IPS-18c (cell line): ENCODE measurements around the gene CR1.
"Not testable (repeated sequence)": the region's sequence is repeated elsewhere in the genome, so short reads cannot be mapped to it uniquely, and the experiment has no call there.

Experiments
- H3K4me3 ChIP-seq: 2 replicates; pipeline ENCODE4 v1.7.0; 2013; ENCODE audit warnings: low read depth, mild to moderate bottlenecking, low read length, moderate library complexity; ENCODE audit not compliant: insufficient read depth
- H3K9me3 ChIP-seq: one replicate; pipeline ENCODE4 v1.6.1; 2013; ENCODE audit warnings: mild to moderate bottlenecking, low read length, moderate library complexity; ENCODE audit not compliant: control insufficient read depth, insufficient read depth

CR1 gene

DNA sequence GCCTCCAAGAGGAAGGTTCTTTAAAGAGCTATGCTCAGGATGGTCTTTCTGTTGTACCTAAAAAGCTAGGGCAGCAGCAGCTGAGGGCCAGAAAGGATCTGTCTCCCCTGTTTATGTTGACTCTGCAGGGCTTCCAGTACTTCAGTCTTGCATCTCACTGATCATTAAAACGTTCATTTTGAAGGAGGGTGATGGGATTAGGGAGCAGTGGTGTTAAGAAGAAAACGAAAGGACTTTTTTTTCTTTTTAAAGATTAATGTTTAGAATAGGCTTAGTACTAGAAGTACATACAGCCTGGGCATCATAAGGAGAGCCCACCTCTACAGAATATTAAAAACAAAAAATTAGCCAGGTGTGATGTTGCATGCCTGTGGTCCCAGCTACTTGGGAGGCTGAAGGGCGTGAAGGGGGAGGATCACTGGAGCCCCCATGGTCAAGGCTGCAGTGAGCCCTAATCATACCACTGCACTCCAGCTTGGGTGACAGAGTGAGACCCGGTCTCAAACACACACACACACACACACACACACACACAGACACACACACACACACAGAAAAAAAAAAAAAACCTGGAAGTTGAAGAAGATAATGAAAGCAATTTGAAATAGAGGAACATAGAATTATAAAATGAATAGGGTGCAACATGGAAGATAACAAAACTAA lies 151.8 kb downstream of the CR1 start:
- Histone ChIP-seq H3K9me3 (no peaks in the 10 kb centered on the region), H3K4me3 (no peak overlapping the region)

DNA sequence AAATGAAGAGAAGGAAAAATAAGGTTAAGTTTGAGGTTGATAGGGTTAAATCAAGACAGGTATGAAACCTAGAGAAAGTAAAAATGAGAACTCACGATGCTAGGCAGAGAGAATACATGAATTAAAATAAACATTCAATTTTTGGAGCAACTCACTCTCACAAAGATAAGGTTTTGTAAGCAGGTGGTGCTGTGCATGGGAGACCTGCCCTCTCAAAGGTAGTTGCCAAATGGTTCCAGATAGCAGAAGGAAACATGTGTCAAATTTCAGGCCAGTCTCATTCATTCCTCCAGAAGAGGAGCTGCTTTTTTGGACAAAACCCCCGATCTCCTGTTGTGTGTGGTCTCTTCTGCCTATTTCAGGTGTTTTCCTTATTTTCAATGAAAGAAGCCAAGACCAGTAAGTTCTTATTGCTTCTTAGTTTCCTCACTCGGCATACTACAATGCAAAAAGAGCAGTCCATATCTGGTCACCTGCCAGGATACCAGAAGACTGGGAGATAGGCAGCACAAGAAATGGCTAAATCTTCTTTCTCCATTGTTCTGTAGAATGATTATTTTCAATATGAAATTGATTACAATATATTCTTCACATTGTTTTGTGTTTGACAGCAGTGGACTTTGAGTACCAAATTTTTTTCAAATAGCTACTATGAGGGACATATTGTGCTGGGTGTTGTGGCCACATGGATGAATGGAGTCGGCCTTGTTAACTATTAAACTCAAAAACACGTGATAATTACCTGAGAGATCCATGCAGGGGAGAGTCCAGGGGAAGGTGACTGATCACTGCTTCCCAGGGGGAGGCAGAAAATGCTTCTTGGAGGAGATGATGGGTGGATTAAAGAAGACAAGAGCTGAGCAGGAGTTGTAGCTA lies 152.6 kb downstream of the CR1 start:
- Histone ChIP-seq H3K9me3 (no peaks in the 10 kb centered on the region), H3K4me3 (no peak overlapping the region)

DNA sequence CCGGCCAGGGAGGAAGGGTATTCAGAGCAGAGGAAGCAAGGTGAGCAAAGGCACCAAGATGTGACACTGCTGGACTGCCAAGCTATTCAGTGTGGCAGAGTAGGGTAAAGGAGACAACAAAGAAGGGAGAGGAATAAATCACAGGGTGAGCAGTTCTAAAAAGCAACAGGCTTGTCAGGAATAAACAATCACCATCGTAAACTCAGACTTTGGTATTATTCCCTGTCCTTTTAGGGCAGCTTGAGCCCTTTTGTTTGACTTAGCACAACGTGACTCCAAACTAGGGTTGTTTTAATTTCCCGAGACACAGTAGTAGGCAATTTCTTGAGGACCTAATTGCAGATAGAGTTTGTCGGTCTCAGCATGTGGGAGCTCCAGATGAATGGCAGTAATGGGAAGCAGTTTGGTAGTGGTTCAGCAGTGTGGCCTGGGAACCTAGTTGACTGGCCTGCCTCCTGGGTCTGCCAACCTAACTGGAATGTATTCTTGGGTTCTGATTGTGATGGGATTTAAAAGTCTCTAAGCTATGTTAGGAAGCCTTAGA lies 153.3 kb downstream of the CR1 start:
- no peak overlapping the region for H3K4me3 ChIP-seq
- H3K9me3 ChIP-seq, result no peaks in the 10 kb centered on the region

DNA sequence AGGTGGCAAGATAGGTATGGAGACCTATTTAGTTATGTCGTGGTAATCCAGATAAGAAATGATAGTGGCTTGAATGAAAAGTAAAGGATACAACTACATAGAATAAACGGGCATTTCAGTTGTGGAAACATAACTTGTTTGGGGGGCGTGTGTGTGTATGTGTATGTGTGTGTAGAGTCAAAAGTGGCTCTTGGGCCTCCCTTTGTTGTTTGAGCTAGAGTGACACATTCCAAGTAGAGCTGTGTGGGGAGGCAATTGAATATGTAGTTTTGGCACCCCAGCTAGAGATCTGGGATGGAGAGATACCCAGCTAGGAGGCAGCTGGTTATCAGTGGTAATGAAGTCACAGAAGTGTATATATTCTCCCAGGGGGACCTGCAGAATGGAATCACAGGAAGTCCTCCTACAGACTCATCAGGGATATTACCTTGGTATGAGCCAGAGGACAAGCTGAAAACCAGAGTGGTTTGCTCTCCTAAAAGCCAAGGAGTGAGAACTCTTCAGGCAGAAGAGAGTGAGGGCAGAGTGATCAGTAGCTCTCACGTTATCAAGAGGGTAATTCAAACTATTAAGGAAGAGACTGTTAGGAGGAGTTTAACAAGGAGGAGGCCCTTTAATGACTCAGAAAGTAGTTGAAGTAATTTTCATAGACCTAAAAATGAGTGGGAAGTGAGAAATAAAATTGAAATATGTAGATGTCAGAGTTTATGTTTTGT lies 154.1 kb downstream of the CR1 start:
- Histone ChIP-seq H3K9me3 (no peaks in the 10 kb centered on the region), H3K4me3 (no peak overlapping the region)

DNA sequence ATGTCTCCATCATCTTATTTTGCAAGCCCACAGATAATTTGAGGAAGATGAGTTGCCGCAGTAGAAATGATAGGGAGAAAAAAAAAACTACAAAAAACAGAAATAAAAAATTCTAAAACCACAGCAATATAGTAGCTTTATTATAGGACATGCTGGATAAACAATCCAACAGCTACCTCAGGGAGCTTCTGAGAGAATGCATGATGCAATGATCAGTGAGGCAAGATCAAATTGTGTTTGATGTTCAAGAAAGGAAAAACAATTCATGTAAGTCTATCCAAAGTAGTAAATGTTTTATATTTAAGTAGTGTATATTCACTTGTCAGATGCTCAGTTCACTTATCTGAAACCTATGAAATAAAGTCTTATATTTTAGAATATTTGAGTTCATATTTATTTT lies 155.6 kb downstream of the CR1 start:
- no peak overlapping the region for H3K4me3 ChIP-seq
- no peaks in the 10 kb centered on the region for H3K9me3 ChIP-seq

DNA sequence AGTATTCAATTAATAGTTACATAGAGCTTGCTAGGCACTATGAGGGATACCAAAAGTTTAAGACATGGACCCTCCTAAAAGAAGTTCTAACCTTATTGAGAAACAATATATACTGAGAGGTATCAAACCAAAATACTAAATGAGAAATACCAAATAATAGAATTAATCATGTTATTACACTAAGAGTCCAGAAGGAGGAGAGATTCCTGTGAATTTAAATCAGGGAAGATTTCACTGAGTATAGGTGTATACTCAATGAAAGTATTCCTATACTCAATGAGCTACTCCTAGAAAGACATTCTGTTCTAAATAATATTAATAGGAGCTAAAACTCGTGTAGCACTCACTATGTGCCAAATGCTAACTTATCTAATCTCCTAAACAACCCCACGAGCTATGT lies 158.4 kb downstream of the CR1 start:
- H3K9me3 ChIP-seq, result peaks cover 2% of the 10 kb centered on the region

DNA sequence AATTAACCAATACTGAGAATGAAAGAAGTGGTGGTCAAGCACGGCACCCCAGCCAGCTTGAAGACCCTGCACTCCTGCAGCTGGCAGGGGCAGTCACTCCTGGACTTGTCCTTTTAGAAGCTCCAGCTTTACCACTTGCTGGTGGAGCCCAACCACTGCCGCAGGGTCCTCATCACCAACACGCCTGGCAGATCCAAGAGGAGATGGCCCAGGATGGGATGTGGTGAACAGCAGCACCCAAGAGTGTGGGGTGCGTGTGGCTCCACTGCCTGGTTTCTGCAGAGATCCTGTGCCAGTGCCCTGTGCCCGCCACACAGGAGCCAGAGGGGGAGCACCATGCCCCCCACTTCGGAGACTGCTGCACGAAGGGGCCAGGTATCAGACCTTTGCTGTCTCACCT lies 162.5 kb downstream of the CR1 start:
- Histone ChIP-seq H3K9me3 (peaks cover 4% of the 10 kb centered on the region), H3K4me3 (no peak overlapping the region)

More for the DNA sequence above, 158.4 kb downstream of the CR1 start:
- no peak overlapping the region for H3K4me3 ChIP-seq

DNA sequence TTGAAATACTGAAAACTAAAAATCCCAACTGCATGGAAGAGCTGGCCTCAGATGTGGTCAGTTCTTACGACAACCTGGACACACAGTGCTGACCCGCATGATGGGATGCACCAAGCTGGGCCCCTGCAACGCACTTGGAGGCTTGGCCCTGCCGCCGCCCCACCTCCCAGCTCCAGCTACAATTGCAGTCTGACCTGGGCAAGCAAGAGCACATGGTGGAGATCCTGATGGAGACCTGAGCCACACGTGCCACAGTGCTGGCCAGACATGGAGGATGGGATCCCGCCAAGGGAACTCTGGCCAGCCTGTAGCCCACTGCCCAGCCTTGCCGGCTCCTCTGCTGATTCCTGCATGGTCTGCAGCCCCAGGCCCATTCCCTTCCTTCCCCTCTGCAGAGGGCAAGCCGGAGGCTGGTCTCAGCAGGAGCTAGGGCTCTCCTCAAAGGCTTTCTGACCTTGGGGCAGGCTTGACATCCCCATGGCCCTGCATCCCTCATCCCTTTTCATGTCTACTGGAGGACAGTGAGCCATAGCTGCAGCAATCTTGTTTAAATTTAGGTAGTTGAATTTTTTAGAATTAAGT lies 163.0 kb downstream of the CR1 start:
- Histone ChIP-seq H3K4me3 (no peak overlapping the region), H3K9me3 (peaks cover 8% of the 10 kb centered on the region)

DNA sequence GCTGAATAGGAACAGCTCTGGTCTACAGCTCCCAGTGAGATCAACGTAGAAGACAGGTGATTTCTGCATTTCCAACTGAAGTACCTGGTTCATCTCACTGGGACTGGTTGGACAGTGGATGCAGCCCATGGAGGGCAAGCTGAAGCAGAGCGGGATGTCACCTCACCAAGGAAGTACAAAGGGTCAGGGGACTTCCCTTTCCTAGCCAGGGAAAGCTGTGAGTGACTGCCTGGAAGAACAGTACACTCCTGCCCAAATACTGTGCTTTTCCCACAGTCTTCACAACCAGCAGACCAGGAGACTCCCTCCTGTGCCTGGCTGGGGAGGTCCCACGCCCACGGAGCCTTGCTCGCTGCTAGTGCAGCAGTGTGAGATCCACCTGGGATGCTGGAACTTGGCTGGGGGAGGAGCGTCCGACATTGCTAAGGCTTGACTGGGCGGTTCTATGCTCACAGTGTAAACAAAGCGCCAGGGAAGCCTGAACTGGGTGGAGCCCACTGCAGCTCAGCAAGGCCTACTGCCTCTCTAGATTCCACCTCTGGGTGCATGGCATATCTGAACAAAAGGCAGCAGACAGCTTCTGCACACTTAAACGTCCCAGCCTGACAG lies 163.7 kb downstream of the CR1 start:
- Histone ChIP-seq H3K9me3 (peaks cover 8% of the 10 kb centered on the region), H3K4me3 (no peak overlapping the region)

DNA sequence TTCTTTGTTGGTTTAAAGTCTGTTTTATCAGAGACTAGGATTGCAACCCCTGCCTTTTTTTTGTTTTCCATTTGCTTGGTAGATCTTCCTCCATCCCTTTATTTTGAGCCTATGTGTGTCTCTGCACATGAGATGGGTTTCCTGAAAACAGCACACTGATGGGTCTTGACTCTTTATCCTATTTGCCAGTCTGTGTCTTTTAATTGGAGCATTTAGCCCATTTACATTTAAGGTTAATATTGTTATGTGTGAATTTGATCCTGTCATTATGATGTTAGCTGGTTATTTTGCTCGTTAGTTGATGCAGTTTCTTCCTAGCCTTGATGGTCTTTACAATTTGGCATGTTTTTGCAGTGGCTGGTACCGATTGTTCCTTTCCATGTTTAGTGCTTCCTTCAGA lies 165.5 kb downstream of the CR1 start:
- H3K9me3 ChIP-seq, H3K4me3 ChIP-seq: not testable (repeated sequence)

DNA sequence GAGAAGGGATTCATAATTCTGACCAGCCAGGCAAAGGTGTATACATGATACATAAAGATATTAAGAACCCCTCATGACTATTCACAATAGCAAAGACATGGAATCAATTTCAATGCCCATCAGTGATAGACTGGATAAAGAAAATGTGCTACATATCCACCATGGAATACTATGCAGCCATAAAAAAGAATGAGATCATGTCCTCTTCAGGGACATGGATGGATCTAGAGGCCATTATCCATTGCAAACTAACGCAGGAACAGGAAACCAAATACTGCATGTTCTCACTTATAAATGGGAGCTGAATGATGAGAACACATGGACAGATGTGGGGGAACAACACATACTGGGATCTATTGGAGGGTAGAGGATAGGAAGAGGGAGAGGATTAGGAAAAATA lies 170.4 kb downstream of the CR1 start:
- Histone ChIP-seq H3K4me3 (no peak overlapping the region), H3K9me3 (peaks cover 6% of the 10 kb centered on the region)

DNA sequence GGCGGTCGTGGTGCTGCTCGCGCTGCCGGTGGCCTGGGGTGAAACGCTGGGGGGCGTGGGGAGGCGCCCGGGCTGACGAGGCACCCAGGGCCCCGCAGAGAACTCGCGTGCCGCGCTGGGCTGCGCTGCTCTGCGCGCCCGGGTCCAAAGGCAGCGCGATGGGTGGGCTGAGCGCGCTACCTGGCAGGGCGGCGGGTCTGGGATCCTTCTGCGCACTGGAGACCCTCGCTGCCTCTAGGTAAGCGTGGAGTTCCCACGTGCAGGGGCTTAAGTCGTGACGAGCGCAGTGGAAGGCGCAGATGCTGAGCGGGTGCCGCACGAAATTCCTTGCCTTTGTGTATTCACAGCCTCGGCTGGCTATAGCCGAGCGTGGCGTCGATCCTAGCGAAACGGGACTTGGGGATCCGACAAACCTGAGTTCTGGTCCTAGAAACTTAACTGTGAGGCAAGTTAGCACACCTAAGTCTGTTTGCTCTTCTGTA lies 173.6 kb downstream of the CR1 start:
- no peaks in the 10 kb centered on the region for H3K9me3 ChIP-seq
- H3K4me3 ChIP-seq, result no peak overlapping the region

DNA sequence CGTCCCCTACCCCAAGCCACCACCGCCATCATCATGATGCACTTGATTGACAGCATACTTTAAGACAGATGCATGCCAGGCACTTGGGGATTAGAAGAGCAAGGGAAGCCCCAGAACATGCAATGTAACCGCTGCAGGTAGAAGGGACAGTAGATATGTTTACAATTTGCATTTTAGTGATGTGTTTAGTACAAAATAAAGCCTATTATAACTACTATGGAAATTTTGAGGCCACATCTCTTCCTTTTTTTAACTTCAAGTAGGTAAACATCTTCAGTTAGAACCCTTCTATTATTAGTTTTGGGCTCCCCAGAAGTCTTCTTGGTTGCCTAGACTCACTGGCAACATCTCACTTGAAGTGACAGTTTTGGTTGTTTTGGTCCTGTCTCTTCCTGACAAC lies 174.2 kb downstream of the CR1 start:
- Histone ChIP-seq H3K4me3 (no peak overlapping the region), H3K9me3 (no peaks in the 10 kb centered on the region)

DNA sequence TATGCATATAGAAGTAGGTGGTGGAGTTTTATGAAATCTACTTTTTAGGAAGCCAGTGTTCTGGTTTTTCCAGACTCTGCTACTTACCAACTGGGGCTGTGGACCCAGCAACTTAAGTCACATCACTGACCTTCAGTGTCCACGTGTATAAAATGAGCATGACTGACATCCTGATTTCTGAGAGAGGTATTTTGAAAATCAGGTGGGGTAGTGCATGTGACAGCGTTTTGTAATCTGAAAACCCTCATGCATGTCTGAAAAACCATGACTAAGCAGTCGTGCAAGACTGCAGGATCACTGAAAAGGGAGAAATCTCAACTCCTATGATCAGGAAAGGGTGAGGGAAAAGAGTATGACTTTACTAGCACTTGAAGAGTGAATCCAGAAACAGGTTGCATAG lies 175.0 kb downstream of the CR1 start:
- Histone ChIP-seq H3K9me3 (no peaks in the 10 kb centered on the region), H3K4me3 (no peak overlapping the region)

DNA sequence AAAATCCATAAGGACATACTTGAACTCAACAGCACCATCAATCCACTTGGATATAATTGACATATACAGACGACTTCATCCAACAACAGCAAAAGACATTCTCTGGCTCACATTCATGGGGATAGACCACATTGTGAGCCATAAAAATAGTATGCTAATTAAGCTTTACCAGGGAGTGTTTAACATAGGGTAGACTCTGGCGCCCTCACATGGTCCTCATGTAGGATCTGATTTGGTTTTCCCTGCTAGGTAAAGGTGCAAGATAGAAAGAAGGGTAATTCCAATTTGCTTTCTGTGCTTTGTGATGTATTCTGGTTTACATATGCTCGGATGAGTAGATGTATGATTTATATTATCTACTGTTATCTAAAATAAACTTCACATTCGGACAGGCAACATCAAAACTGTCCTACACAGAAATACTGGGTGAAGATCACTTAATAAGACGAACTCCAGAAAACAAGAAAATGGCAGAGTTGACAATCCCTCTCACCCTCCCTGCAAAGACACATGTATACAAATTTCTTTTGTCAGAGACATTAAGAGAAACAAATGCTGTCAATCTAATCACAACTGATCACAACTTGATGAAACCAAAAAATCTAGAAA lies 176.7 kb downstream of the CR1 start:
- H3K4me3 ChIP-seq, result no peak overlapping the region
- H3K9me3 ChIP-seq, result no peaks in the 10 kb centered on the region

DNA sequence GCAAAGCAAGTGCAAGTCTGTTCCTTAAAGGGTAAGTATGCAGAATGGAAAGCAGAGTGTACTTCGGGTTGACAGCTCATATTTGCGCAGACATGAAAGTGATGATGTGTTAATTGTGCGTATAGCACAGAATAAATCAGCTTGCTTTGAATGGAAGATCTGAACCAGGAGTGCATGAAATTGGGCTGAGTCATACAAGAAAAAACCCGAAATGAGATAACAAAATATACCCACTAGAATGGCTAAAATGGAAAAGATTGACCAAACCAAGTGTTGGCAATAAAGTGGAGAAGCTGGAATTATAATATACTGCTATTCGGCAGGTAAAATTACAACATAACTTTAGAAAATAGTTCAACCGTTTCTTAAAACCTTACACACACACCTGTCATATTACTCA lies 177.4 kb downstream of the CR1 start:
- no peak overlapping the region for H3K4me3 ChIP-seq
- H3K9me3 ChIP-seq, result no peaks in the 10 kb centered on the region

DNA sequence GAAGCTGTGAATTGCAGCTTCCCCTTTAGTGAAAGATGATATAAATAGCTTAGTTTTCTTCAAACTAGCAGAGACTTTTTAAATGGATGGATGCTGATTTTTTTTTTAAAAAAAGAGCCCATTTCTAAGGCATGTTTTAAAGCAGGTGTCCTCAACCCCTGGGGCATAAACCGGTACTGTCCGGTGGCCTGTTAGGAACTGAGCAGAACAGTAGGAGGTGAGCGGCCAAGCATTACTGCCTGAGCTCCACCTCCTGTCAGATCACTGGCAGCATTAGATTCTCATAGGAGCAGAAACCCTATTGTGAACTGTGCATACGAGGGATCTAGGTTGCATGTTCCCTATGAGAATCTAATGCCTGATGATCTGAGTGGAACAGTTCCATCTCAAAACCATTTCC lies 180.2 kb downstream of the CR1 start:
- no peaks in the 10 kb centered on the region for H3K9me3 ChIP-seq
- no peak overlapping the region for H3K4me3 ChIP-seq
